PC-3 (cell line): ENCODE measurements around the gene NOSTRIN.

Experiments
- CTCF ChIP-seq: fragments of 300-600 bp; sonication (generic); conservative IDR thresholded peaks from 2 replicates; pipeline ENCODE4 v1.5.1; 2017; ENCODE audit warnings: antibody characterized with exemption, low read depth, mild to moderate bottlenecking, low read length
- EZH2 ChIP-seq: fragments of 300-600 bp; sonication (generic); IDR thresholded peaks from one replicate; pipeline ENCODE4 v1.6.1; 2017; ENCODE audit warnings: antibody characterized with exemption, mild to moderate bottlenecking, low read length; ENCODE audit not compliant: unreplicated experiment
- EZH2phosphoT487 ChIP-seq: fragments of 300-600 bp; sonication (generic); IDR thresholded peaks from 2 replicates; pipeline ENCODE4 v1.6.1; 2018; ENCODE audit warnings: mild to moderate bottlenecking, antibody characterized with exemption, low read length, borderline replicate concordance

GRCh38 chr2:168874368-168875054 is 72.1 kb downstream of the NOSTRIN start:
- TF ChIP-seq CTCF (no peak), EZH2 (no peak), EZH2phosphoT487 (no peak)
